HG02943 (cell line): ENCODE measurements around the gene EMX1.
A peak's percentile ranks its signal among the peaks of the same experiment; 100 is the strongest.
"Not testable (repeated sequence)": the region's sequence is repeated elsewhere in the genome, so short reads cannot be mapped to it uniquely, and the experiment has no call there.

Experiments
- ATAC-seq: cut with Tn5 transposase; IDR thresholded peaks from one replicate; pipeline ENCODE4 v1.9.1; 2021; ENCODE audit warnings: mild to moderate bottlenecking, low read depth, moderate library complexity; ENCODE audit not compliant: unreplicated experiment

The EMX1 gene

GRCh38 chr2:72898585-72898906 lies 18.8 kb upstream of the EMX1 start:
- no peak for ATAC-seq

GRCh38 chr2:72900191-72900825 lies 17.0 kb upstream of the EMX1 start:
- ATAC-seq: no peak

DNA sequence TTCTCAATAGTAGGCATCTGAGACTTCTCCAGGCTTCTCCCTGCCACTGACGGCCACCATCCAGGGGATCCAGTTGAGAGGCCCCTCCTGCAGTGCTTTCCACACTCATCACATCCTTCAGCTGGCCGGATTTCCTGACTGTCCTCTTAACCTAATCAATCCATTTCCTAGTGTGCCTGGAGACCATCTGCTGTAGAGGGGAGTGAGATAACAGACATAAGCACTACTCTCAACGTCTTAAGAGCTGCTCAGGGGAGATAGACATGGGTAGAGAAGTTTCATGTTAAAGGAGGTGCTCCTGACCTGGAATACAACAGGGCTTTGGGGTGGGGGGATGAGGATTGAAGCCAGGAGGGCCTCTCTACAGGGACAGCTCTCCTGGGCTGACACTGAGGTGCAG lies 15.9 kb upstream of the EMX1 start:
- no peak for ATAC-seq

DNA sequence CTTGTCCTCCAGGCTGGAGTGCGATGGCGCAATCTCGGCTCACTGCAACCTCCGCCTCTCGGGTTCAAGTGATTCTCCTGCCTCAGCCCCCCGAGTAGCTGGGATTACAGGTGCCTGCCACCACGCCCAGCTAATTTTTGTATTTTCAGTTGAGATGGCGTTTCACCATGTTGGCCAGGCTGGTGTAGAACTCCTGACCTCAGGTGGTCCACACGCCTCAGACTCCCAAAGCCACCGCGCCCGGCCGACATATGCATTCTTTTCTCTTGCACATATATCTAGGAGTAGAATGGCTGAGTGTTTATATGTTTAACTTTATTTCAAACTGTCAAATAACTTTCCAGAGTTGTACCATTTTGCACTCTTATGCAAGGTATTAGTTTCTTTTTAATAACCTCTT lies 9.9 kb upstream of the EMX1 start:
- ATAC-seq: not testable (repeated sequence)

DNA sequence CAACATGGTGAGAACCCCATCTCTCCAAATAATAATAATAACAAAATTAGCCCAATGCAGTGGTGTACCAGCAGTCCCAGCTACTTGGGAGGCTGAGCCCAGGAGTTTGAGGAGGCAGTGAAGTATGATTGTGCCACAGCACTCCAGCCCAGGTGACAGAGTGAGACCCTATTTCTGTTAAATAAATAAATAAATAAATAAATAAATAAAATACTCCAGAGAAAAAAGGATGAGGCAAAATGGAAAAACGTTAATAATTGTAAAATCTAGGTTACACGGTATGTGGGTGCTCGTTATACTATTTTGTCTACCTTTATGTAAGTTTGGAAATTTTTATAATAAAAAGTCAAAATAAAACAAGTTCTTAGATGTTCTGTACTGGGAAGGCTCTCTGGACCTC lies 8.6 kb upstream of the EMX1 start:
- ATAC-seq: no peak

GRCh38 chr2:72911256-72911655 lies 6.1 kb upstream of the EMX1 start:
- ATAC-seq: no peak

GRCh38 chr2:72913486-72914205 lies 3.7 kb upstream of the EMX1 start:
- ATAC-seq: no peak

- ATAC-seq: no peak
These were observed 3.1 kb upstream of the EMX1 start for GRCh38 chr2:72914206-72914559.

DNA sequence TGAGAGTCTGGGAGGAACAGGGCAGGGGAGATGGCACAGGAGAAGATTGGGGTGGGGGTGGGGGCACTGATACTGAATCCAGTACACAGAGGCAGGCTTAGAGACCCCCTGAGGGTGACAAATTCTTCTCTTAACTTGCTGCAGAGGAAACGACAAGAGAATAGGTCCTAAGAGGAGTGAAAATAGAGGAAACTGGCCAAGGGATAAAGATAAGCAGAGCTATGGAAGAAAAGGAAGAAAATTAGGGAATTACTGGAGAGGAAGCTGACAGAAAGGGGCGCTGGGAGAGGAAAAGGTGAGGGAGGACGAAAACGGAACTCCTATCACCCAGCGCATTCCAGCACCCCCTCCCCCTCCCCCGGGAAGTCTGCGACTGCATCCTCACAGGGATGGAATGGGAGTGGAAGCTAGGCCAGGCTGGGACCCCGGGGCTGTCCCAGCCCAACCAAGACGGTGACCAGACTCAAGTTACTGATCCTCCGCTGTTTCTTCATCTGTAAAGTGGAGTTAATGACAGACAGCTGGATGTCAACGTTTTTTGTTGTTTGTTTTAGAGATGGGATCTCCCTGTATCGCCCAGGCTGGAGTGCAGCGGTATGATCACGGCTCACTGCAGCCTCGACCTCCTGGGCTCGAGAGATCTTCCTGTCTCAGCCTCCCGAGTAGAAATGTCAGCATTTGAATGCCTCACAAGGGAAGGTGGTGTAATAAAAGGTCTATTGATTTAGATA lies 2.6 kb upstream of the EMX1 start:
- ATAC-seq: no peak

DNA sequence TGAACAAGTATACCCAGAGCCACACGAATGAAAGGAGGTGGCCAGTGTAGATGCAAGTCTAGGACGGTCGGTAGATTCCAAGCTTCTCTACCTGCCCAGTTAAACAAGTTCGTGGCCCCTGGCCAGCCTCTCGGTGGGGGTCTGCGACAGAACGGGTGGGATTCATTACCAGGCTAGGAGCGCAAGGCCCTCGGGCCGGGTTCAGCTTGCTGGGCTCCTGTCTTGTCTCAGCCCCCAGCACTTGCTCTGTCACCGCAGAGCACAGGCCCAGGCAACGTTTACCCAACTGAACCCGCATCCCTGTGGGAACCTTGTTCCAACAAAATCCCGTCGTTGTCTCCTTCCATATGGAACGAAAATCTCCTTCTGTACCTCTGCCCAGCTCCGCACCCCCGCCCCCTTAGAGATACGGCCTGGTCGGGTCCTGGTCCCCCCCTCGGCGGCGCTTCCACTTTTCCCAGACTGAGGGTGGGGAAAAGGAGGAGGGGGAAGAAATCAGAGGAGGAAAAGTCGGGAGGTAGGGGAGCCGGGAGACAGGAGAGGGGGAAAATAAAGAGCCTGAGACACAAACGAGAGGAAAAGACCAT lies 1.9 kb upstream of the EMX1 start:
- no peak for ATAC-seq

GRCh38 chr2:72915907-72916742 lies 1.2 kb upstream of the EMX1 start:
- ATAC-seq: peak; percentile 55

- ATAC-seq: no peak
These were observed 579 bp upstream of the EMX1 start for GRCh38 chr2:72916743-72917137.

DNA sequence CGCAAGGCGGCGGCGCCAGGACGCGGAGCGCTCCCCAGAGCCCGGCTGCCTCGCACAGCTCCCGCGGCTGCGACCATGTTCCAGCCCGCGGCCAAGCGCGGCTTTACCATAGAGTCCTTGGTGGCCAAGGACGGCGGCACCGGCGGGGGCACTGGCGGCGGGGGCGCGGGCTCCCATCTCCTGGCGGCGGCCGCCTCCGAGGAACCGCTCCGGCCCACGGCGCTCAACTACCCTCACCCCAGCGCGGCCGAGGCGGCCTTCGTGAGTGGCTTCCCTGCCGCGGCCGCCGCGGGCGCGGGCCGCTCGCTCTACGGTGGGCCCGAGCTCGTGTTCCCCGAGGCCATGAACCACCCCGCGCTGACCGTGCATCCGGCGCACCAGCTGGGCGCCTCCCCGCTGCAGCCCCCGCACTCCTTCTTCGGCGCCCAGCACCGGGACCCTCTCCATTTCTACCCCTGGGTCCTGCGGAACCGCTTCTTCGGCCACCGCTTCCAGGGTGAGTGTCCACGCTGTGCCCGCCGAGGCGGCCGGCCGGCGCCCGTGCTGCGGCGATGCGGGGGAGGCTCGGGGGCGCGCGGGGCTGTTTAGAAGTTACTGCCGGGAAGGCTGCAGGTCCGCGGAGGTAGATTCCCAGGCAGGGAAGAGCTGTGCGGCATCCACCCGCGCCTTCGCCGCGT lies 696 bp downstream of the EMX1 start:
- ATAC-seq: no peak

- no peak for ATAC-seq
These were observed 2.3 kb downstream of the EMX1 start for GRCh38 chr2:72919414-72920317.

DNA sequence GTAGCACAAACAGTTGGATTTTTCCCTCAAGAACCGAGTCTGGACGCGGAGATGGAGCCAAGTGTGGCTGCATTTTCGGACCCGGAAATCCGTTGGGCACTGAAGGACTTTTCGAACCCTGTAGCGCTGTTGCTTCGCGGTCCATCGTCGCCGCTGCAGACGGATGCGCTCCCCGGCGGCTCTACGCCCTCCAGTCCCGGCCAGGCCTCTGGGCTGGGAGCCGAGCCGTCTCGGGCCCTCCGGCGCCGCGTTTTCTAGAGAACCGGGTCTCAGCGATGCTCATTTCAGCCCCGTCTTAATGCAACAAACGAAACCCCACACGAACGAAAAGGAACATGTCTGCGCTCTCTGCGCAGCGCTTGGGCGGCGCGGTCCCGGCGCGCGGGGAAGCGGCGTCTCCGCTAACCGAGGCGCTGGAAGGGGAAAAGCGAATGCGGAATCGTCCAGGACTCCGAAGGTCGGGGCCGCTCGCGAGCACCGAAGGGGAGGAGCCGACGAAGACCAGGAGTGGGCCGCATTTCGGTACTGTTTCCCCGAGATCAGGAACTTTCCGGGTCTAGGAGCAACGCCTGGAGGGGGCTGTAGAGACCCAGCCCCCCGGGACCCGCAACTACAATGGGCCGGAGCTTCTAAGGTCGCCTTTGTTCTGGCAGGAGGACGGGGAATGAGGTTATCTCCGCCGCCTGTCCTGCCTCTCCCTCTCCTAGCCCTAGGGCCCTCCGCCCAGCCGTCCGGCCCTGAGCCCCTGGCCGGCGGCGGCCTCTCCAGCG lies 3.2 kb downstream of the EMX1 start:
- no peak for ATAC-seq

DNA sequence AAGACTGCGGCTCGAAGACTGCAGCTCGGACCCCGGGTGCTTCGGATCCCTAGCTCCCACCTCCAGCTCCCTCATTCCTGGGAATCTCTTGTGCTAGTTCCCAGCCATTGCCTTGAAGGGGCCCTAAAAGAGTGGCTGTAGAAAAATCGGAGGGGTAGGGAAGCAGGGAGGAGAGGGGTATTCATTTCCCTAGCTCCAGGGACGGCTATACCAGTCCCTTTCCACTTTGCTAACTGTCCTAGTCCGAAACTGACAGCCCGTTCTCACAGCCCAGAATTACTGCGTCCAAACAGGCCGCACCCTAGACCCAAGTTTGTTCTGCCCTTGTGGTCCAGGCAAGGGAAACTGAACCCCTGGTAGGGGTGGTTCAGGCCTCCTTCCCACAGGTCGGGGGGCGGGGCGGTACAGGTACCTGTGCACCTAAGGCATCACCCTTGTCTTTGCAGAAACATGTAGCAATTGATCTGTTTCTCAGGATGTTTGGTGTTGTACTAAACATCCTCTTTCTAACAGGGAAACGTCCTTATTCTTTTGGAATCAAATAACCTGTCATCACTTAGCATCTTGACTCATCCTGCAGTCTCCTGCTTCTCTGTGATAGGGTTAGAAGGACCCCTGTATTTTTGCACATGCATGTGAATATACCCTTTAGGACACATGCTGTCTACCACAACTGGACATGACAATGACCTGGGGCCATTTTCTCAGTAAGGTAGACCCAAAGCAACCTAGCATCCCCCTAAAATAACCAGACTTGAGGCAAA lies 4.0 kb downstream of the EMX1 start:
- ATAC-seq: no peak

DNA sequence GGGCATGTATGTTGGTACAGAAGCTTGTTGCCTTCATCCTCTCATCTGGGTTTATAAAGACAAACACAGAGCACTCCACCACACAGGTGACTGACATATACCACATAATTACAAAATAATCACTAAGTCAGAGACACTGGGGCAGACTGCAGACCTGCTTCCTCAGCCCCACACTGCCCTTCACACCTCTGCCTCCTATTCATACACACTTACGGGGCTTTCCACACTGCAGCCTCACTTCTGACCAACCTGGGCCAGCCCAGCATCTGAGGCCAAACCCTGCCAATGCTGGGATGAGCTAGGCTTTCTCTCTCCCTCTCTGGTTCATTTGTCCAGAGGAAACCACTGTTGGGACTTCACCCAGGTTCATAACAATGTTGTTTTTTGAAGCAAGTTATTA lies 4.5 kb downstream of the EMX1 start:
- ATAC-seq: no peak
